PC-3 (cell line): Measurements from ENCODE around the gene GDPD1. TPM values are rescaled to one million over a fixed set of nuclear protein-coding genes. Genes with fewer than 3 reads are reported as not detected.

Experiments used
- ATAC-seq: fragments of 200-7000 bp; cut with Tn5 transposase; 2 replicates; pipeline ENCODE4 v1.9.1; 2020; ENCODE audit warnings: mild to moderate bottlenecking, moderate library complexity
- BruUV-seq: library from RNA; stranded (reverse); fragments of 400-500 nt; replicated peaks from 2 replicates; lab custom pipeline; 2021; lab: Mats Ljungman, UMichigan
- CTCF ChIA-PET: fragments of 300-600 bp; sonication (Branson Sonifier 250); formaldehyde crosslinking; loops from one replicate; lab custom pipeline; 2022; ENCODE audit warnings: antibody characterized with exemption; lab: Charles Lee
- POLR2A ChIA-PET: fragments of 300-600 bp; sonication (Branson Sonifier 250); formaldehyde crosslinking; loops from one replicate; lab custom pipeline; 2022; ENCODE audit warnings: antibody characterized with exemption; ENCODE audit not compliant: unreplicated experiment; lab: Charles Lee
- DNase-seq: peaks from one replicate; pipeline ENCODE4 v3.0.0-alpha.2; 2015
- H2AFZ ChIP-seq: fragments of 300-600 bp; sonication (generic); 2 replicates; pipeline ENCODE4 v1.6.0; 2016; ENCODE audit warnings: antibody characterized with exemption, low read length
- H3F3A ChIP-seq: fragments of 300-600 bp; sonication (generic); one replicate; pipeline ENCODE4 v1.6.0; 2017; ENCODE audit warnings: antibody characterized with exemption, low read length, control low read depth, mild to moderate bottlenecking; ENCODE audit not compliant: unreplicated experiment
- H3K27ac ChIP-seq: fragments of 300-600 bp; sonication (generic); 2 replicates; pipeline ENCODE4 v1.5.1; 2016; ENCODE audit warnings: mild to moderate bottlenecking, low read length
- H3K27me3 ChIP-seq: fragments of 300-600 bp; sonication (generic); 2 replicates; pipeline ENCODE4 v1.6.1; 2016; ENCODE audit warnings: low read length, mixed read lengths
- H3K36me3 ChIP-seq: fragments of 300-600 bp; sonication (generic); 2 replicates; pipeline ENCODE4 v1.6.1; 2016; ENCODE audit warnings: low read depth, mixed run types, low read length, mixed read lengths
- H3K4me1 ChIP-seq: fragments of 300-600 bp; sonication (generic); 2 replicates; pipeline ENCODE4 v1.5.1; 2016; ENCODE audit warnings: low read length; ENCODE audit not compliant: insufficient read depth
- H3K4me2 ChIP-seq: fragments of 300-600 bp; sonication (generic); 2 replicates; pipeline ENCODE4 v1.6.0; 2016; ENCODE audit warnings: low read length
- H3K4me3 ChIP-seq: fragments of 300-600 bp; sonication (generic); 2 replicates; pipeline ENCODE4 v1.5.1; 2016; ENCODE audit warnings: mild to moderate bottlenecking, low read length, mixed read lengths
- H3K79me2 ChIP-seq: fragments of 300-600 bp; sonication (generic); 2 replicates; pipeline ENCODE4 v1.6.1; 2017; ENCODE audit warnings: low read length, mixed read lengths
- H3K9ac ChIP-seq: fragments of 300-600 bp; sonication (generic); 2 replicates; pipeline ENCODE4 v1.6.0; 2016; ENCODE audit warnings: mild to moderate bottlenecking, low read length
- H3K9me2 ChIP-seq: fragments of 300-600 bp; sonication (generic); replicated peaks from 2 replicates; pipeline ENCODE4 v1.6.1; 2016; ENCODE audit warnings: mixed run types, low read length, mixed read lengths
- H3K9me3 ChIP-seq: fragments of 300-600 bp; sonication (generic); 2 replicates; pipeline ENCODE4 v1.6.1; 2016; ENCODE audit warnings: low read length, mixed read lengths
- H4K20me1 ChIP-seq: fragments of 300-600 bp; sonication (generic); 2 replicates; pipeline ENCODE4 v1.6.1; 2016; ENCODE audit warnings: low read length, mixed read lengths
- CTCF ChIP-seq: fragments of 300-600 bp; sonication (generic); conservative IDR thresholded peaks from 2 replicates; pipeline ENCODE4 v1.5.1; 2017; ENCODE audit warnings: antibody characterized with exemption, low read depth, mild to moderate bottlenecking, low read length
- EZH2 ChIP-seq: fragments of 300-600 bp; sonication (generic); IDR thresholded peaks from one replicate; pipeline ENCODE4 v1.6.1; 2017; ENCODE audit warnings: antibody characterized with exemption, mild to moderate bottlenecking, low read length; ENCODE audit not compliant: unreplicated experiment
- EZH2phosphoT487 ChIP-seq: fragments of 300-600 bp; sonication (generic); IDR thresholded peaks from 2 replicates; pipeline ENCODE4 v1.6.1; 2018; ENCODE audit warnings: mild to moderate bottlenecking, antibody characterized with exemption, low read length, borderline replicate concordance
- intact Hi-C: fragments of 100-400 bp; cut with micrococcal nuclease; formaldehyde crosslinking; loops from 2 replicates; pipeline ENCODE4 v1.9.0; 2023
- total RNA-seq: library from RNA; depleted of rRNA; stranded (reverse); fragments of >200 nt; gene quantifications from 2 replicates; pipeline ENCODE4 v1.2.3, GENCODE V29; 2014

Gene GDPD1
- total RNA-seq, 1 experiment from 2014 or later, result 1.5 TPM

- POLR2A ChIA-PET, result no interaction called here
- TF ChIP-seq EZH2, result no peak
- no peak for TF ChIP-seq EZH2phosphoT487
- TF ChIP-seq CTCF, result no peak
These were observed 33.5 kb upstream of the GDPD1 start for GRCh38 chr17:59186850-59187249.

GRCh38 chr17:59190806-59191205, 29.5 kb upstream of the GDPD1 start:
- POLR2A ChIA-PET, result no interaction called here

More at GRCh38 chr17:59186850-59187249, 33.5 kb upstream of the GDPD1 start:
- Histone ChIP-seq H3K9ac (no peak overlapping the region), H4K20me1 (no peaks in the 10 kb centered on the region), H3F3A (no peaks in the 10 kb centered on the region), H3K9me2 (no peaks in the 10 kb centered on the region), H3K27me3 (no peaks in the 10 kb centered on the region), H3K27ac (no peak overlapping the region), H3K36me3 (peaks cover 55% of the 10 kb centered on the region), H3K4me1 (no peaks in the 10 kb centered on the region), H3K4me2 (no peak overlapping the region), H2AFZ (no peak overlapping the region), H3K79me2 (no peaks in the 10 kb centered on the region), H3K4me3 (no peak overlapping the region), H3K9me3 (no peaks in the 10 kb centered on the region)
- ATAC-seq (no peak), DNase-seq (no peak)
- intact Hi-C loops, result no loop called here
- CTCF ChIA-PET, result no interaction called here
- no TSS peak for BruUV-seq

More at GRCh38 chr17:59190806-59191205, 29.5 kb upstream of the GDPD1 start:
- no TSS peak for BruUV-seq
- Histone ChIP-seq H3F3A (no peaks in the 10 kb centered on the region), H3K9ac (no peak overlapping the region), H3K79me2 (no peaks in the 10 kb centered on the region), H2AFZ (no peak overlapping the region), H3K4me2 (no peak overlapping the region), H3K27ac (no peak overlapping the region), H3K27me3 (no peaks in the 10 kb centered on the region), H4K20me1 (no peaks in the 10 kb centered on the region), H3K4me3 (no peak overlapping the region), H3K9me2 (no peaks in the 10 kb centered on the region), H3K36me3 (peaks cover 74% of the 10 kb centered on the region), H3K9me3 (no peaks in the 10 kb centered on the region), H3K4me1 (no peaks in the 10 kb centered on the region)
- no peak for ATAC-seq
- intact Hi-C loops, result no loop called here
- CTCF ChIA-PET, result no interaction called here
- TF ChIP-seq EZH2phosphoT487 (no peak), EZH2 (no peak), CTCF (no peak)
- DNase-seq, result no peak
